DMS 273 (cell line): Measurements from ENCODE around the gene CERS5.

ENCODE experiments used
- DNase-seq: peaks from one replicate; lab custom pipeline; 2025; ENCODE audit not compliant: unreplicated experiment; lab: John Stamatoyannopoulos, UW

CERS5 gene

DNA sequence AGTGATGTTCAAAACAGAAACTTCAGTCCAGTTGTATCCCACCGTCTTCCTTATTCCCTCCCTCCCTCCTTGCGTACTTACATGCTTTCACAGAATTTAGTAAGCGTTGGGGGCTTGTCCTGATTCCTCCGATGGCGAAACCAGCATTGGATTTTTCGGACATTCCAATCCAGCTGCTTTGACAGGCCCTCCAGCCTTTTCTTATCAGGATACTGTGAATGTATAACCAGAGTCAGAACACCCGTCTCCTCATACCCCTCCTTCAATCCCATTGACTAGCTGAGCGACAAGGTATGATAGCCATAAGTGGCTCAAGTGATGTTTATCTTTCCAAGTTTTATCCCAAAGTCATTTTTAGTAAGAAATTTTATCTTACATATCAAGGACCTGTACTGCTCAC, 24.2 kb downstream of the CERS5 start:
- DNase-seq: no peak

DNA sequence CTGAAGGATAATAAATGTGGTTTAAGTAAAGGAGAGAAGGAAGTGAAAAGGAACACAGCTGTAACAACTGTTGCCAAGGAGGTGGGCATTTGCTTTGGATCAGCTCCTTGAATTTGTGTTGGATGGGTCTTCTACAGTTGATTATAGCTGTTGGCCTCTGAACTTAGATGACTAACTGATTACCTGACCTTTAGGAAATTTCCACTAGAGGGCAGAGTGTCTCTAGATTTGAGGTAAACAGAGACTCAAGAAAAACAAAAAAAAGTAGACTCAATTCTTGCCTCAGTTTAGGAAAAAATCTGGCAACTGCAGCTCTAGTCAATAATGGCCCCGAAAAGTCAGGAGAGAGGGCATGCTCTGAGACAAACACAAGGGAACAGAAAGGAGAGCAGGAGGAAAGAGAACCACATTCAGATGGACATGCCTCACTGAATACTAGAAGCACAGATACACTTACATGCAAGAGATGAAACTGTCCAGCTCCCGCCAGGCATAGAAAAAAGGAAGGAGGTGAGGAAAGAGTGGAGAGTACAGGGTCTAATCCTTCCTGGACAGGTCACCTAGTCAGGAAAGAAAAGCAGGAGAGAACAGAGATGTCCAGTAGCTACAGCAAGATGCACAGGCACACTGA, 34.5 kb downstream of the CERS5 start:
- peak; percentile 63 for DNase-seq

DNA sequence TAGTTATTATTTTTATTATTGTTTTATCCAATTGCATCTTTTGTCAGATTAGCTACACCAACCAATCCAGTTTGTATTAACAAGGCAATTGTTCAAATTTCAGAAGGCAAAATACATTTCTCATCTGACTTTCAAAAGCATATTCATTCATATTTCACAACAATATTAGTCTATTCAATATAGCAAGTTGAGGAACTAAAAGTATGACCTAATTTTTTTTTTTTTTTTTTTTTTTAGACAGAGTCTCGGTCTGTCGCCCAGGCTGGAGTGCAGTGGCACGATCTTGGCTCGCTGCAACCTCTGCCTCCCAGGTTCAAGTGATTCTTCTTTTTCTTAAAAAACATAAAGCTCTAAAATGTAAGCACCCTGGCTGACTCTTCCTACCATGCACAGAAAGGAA, 37.9 kb downstream of the CERS5 start:
- DNase-seq: no peak

DNA sequence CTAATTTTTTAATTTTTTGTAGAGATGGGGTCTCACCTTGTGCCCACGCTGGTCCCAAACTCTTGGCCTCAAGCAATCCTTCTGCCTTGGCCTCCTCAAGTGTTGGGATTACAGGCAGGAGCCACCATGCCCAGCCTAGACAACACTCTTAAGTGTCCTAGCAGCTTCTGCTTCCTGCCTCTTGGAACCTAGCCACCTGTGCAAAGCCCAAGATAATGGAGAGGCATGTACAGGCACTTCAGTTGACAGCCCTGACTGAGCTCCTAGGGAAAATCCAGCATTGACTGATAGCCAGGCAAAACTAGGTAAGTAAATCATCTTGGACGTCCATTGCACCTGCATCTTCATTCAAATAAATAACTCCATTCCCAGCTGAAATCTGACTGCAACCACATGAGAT, 39.6 kb downstream of the CERS5 start:
- DNase-seq: no peak

DNA sequence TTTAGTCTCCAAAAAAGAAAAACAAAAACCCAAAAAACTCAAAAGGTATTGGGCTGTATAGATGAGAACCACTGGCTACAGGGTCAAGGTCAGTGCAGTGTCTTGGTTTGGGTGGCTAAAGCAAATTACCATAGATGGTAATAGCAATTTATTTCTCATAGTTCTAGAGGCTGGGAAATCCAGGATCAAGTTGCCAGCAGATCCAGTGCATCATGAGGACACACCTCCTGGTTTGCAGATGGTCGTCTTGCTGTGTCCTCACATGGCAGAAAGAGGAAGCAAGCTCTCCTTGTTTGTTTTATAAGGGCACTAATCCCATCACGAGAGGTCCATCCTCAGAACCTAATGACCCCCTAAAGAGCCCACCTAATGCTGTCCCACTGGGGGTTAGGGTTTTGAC, 44.0 kb downstream of the CERS5 start:
- no peak for DNase-seq

DNA sequence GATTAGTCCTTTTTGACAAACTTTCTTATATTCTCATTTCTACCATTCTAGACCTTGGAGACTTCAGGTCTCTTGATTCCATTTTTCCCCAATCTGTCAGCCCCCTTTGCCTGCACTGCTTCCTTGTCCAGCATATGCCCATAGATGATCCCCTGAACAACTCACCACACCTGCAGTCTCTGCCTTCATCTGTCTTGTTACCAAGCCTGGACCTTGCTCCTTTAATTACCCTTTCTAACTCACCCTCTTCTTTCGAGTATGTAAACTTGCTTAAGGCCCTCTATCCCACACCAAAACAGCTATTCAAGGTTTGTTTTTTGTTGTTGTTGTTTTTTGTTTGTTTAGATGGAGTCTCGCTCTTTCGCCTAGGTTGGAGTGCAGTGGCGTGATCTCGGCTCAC, 45.5 kb downstream of the CERS5 start:
- no peak for DNase-seq

DNA sequence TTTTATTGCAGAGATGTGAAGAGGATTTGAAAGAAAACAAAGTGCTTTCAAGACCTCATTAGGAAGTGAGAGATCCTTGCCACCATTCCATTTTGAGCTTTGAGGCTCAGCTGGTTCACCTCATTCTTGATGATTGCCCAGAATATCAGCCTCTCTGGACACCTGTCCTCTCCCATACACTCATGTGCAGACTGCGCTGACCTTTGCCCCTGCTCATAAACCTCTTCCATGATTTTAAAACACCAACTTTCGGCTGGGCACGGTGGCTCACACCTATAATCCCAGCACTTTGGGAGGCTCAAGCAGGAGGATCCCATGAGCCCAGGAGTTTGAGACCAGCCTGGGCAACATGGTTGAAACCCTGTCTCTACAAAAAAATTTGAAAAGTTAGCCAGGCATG, 46.2 kb downstream of the CERS5 start:
- DNase-seq: no peak

DNA sequence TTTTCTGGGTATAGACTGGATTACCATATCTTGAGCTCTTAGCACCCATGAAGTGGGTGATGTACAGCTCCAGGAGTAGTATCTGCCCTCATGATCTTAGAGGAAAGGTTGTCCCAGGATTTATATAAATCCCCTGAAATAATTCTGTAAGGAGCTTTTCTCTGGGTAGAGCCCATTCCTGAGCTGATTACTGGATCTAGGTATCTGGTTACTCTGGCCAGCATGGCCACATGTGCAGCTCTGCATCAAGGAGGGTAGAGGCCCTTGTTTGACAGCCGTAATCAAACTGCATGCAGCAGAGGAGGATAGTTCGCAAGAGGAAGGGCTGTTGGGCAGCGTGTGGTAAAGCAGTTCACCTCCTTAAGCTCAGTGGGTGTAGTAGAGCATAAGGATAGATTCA, 46.6 kb downstream of the CERS5 start:
- DNase-seq: no peak

DNA sequence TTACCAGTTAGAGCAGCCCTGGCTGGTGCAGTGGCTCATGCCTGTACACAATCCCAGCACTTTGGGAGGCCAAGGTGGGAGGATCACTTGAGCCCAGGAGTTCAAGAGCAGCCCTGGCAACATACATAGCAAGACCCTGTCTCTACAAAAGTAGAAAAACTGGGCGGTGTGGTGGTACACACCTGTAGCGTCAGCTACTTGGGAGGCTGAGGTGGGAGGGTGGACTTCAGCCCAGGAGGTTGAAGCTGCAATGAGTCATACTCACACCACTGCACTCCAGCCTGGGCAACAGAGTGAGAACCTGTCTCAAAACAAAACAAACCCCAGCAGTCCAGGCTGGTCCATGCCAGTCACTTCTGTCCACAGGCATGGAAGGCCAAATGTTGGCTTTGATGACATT, 47.8 kb downstream of the CERS5 start:
- no peak for DNase-seq

DNA sequence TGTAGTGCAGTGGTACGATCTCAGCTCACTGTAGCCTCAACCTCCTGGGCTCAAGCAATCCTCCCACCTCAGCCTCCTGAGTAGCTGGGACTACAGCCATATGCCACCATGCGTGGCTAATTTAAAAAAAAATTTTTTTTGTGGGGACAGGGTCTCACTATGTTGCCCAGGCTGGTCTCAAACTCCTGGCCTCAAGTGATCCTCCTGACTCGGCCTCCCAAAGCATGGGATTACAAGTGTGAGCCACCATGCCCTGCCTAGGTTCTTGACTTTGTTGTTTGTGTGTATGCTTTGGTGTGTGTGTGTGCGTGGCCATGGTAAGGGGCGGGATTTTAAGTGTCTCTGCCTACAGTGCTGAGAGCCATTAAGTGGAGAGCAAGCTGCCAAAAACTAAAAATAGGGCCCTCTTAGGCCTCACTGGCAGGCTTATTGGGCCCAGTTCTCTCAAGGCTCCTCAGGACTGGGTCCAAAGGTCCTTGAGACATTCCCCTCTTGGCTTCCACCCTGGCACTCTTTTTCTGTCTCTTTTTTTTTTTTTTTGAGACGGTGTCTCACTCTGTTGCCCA, 50.0 kb downstream of the CERS5 start:
- DNase-seq: no peak

DNA sequence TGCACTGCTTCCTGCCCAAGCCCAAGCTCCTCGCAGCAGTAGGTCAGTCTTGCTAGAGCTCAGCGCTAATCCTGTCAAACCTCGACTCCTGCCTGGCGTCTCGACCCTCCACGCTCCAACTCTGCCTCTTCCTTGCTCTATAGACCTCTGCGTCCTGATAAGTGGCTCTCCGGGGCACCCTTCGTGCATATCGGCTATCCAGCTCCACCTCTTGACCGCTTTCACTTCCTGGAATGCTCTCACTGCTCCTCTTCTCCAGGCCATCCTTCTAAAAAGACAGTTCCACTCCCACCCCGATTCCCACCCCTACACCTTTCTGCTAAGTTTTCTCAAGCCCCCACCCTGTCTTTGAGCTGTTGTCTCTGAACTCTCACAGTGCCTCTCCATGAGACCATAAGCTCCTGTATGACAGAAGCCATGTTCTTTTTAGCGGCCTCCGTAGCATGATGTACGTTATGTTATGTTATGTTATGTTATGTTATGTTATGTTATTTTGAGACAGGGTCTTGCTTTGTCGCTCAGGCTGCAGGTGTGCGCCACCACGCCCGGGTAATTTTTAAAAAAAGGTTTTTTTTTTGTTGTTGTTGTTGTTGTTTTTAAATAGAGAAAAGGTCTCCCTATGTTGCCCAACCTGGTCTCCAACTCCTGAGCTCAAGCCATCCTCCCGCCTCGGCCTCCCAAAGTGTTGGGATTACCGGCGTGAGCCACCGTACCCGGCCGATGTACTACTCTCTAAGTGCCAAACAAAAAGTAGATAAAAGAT, 54.5 kb downstream of the CERS5 start:
- peak; percentile 59 for DNase-seq

DNA sequence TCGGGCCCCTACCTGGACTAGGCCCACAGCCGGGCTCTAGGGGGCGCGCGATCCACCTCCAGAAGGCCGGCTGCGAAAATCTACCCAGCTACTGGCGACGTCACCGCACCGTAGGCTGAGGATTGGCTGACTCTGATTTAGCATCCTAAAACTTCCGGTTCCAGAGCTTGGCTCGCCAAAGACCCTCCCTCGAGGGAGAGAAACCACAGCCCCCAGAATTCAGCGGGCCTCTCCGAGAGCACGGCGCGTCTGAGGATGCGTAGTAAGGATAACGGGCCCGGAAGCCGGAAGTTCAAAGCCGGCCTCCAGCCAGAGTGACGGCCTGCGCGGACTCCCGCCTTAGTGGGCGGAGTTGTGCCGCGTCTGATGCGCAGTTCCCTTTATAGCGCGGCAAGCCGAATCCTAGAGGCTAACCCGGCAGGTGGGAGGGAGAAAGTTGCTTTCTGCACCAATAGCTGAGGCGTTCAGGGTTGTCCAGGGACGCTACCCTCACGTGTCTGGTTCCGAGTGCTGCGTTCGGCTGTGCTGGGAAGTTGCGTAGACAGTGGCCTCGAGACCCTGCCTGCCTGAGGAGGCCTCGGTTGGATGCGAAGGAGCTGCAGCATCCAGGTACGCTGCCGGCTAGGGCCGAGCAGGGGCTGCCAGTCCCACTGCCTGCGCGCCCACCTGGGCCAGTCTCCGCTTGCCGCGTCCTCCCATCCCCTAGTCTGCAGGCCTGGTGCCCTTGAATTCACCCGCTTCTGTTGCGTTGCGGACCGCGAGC, 55.3 kb downstream of the CERS5 start, which contains the start of gene COX14:
Gene COX14 (plus strand): TSS at position 544 of the 763 bp plus-strand sequence. CDS start 7,808 bp downstream, outside the sequence.
- peak; percentile 99 for DNase-seq

DNA sequence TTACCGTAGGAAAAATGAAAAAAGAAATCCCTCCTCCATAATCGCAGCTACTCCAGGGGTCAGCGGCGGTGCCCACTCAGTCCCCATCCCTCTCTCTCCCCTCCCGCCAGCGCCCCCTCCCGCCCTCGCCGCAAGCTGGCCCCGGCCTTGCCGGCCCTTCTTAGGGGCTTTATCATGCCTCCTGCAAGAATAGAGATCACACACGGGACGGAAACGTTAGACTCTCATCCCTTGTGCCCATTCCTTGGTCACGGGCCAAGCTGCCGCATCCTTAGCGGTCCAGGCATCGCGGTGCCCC, 55.8 kb downstream of the CERS5 start:
- no peak for DNase-seq

DNA sequence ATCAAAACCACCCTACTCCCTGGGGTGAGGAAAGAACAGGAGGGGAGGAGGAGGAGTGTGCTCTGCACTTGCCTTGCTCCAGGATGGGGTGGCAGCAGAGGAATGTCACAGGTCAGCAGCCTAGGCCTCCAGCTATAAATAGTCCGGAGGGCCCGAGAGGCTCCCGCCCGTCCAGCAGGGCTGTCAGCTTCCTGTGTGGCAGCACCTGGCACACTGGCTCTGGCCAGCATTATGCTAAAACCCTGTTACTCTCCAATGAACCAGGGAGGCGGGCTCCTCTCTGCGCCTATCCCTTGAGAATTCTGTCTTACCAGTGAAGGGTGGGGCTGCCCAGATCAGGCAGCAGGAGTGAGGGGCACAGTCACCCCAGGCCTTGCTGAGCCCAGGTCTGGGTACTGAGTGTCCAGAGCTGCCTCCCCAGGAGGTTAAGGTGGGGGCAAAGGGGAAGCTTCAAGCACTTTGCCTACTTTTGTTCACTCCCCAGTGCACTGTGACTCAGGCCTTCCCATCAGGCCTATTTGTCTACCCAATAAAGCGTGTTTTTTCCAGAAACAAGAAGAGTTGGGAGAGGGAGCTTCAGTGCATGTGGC, 56.3 kb downstream of the CERS5 start:
- DNase-seq: peak; percentile 34

DNA sequence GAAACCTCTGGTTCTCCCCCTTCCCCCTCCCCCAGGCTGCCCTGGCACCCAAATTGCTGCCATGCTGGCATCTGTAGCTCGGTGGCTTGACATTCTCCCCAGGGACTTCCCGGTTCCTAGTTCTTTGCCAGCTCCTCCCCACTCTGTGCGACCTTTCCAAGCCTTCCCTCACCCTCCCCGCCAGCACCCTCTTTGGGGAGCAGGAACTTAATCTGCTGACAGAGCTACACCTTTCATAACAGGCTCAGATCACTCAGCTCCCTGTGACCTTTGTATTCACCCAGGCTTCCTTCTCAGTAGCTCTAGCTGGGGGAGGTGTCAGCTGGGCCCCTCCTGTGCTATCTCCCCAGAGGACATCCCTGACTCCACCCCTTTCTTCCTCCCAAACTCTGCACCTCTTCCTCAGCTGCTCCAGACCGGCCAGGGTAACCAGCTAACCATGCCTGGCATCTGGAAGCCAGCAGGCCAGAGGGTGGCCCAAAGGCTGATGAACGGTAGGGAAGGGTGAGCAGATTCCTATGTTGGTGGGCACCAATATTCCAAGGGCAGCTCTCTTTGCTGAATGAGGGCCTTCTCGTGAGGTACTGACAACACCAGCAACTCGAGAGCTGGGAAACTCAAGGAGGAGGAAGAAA, 56.9 kb downstream of the CERS5 start:
- DNase-seq: peak; percentile 34

DNA sequence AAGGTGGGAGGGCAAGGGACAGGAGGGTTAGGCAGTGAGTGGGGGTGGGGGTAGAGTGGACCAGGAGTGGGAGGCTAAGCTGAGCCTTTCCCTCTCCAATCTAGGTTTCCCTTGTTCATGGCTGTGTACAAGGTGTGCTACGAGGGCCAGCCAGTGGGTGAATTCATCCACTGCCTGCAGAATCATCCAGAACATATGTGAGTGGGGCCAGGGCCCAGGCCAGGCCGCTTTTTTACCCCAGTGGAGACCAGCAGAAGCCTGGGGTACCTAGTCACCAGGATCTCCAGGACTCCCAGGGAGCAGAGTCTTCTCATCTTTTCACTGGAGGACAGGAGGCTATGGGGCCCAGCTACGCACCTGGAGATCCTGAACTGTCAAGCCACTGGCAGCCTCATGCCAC, 57.9 kb downstream of the CERS5 start:
- DNase-seq: no peak

DNA sequence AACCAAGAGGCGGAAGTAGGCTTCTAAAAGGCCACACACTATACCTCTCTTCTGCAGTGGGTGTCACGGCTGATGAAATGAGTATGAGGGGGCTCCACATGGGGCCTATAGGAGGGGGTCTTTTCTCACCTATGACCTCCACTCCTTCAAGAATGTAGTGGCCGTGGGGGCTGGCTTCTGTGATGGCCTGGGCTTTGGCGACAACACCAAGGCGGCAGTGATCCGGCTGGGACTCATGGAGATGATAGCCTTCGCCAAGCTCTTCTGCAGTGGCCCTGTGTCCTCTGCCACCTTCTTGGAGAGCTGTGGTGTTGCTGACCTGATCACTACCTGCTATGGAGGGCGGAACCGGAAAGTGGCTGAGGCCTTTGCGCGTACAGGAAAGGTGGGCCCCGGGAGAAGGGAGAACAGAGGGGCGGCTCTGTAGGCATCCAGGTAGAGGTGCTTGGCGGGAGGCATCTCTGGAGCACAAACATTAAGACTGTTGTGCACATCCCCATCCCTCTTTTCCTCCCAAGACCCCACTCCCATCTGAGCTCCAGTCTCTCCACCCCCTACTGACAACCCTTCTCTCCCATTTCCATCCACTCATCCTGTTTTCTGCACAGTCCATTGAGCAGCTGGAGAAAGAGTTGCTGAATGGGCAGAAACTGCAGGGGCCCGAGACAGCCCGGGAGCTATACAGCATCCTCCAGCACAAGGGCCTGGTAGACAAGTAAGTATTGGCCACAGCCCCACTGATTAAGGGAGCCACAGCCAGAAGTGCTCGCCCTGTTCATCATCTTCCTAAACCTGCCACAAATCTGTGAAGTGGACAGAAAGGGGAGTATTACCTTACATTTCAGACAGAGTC, 59.5 kb downstream of the CERS5 start:
- no peak for DNase-seq

DNA sequence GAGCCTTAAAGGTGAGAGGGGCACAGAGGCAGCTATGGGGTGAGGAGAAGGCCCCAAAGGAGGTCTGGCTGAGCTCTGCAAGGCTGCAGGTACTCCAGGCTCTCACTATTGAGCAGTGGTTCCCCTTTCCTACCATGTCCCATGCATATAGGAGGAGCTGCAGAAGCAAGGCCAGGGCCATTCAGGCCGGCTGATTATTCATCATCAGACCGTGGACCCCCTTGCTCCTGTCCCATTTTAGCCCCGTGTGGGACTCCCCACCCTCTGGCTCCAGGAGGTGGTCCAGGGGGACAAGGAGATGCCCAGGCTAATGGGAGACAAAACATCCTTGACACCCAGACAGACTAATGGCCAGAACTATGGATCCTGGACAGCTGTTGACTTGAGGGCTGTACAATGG, 60.3 kb downstream of the CERS5 start:
- no peak for DNase-seq

DNA sequence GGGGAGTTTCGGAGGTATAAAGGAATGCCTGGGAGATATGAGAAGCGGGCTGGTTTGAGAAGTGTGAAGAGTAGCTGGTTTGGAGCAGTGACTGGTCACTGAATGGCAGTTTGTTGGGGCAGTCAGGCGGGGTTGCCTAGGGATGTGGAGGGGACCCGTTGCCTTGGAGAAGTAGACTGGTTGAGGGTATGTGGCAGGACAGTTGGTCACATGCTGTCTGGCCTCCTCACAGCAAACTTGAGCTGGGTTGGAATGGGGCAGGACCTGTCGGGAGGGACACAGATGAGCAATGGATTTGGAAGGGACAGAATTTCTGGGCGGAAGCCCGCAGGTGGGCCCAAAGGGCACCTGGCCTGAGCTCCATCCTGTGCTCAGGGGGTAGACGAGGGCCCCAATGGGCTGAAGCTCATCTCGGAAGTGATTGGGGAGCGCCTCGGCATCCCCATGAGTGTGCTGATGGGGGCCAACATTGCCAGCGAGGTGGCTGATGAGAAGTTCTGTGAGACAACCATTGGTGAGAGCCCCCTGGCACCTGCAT, 61.2 kb downstream of the CERS5 start:
- no peak for DNase-seq
